GM18499 (cell line): Measurements from ENCODE around the gene AQP11.
A peak's percentile ranks its signal among the peaks of the same experiment; 100 is the strongest.
"Not testable (repeated sequence)": the region's sequence is repeated elsewhere in the genome, so short reads cannot be mapped to it uniquely, and the experiment has no call there.

ENCODE experiments used
- ATAC-seq: cut with Tn5 transposase; IDR thresholded peaks from one replicate; pipeline ENCODE4 v1.9.1; 2021; ENCODE audit warnings: moderate number of reproducible peaks; ENCODE audit not compliant: insufficient read depth, unreplicated experiment

AQP11 gene, protein sequence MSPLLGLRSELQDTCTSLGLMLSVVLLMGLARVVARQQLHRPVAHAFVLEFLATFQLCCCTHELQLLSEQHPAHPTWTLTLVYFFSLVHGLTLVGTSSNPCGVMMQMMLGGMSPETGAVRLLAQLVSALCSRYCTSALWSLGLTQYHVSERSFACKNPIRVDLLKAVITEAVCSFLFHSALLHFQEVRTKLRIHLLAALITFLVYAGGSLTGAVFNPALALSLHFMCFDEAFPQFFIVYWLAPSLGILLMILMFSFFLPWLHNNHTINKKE

DNA sequence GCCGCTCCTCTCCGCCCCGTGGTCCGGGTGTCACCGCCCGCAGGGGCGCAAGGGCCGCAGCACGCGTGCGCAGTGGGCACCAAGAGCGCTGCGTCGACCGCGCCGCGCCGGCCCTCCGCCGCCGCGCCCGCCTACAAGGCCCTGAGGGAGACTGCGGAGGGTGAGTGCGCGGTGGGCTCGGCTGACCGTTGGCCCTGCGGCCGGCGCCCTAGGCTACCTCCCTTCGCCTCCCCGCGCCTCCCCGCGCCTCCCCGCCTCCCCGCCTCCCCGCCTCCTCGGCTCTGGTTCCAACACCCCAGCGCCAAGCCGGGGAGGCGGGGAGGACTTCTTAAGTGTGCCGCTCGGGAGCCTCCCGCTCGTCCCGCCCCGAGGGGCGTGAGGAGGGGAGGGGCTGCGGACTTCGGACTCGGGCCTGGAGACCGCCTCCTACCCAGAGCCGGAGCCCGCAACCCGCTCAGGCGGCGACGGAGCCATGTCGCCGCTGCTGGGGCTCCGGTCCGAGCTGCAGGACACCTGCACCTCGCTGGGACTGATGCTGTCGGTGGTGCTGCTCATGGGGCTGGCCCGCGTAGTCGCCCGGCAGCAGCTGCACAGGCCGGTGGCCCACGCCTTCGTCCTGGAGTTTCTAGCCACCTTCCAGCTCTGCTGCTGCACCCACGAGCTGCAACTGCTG lies at the start of gene AQP11:
Gene AQP11, plus strand, starts transcription at position 433 of the 673 bp plus-strand sequence. Its CDS starts 40 bp downstream, at position 473.
- peak; percentile 50 for ATAC-seq

DNA sequence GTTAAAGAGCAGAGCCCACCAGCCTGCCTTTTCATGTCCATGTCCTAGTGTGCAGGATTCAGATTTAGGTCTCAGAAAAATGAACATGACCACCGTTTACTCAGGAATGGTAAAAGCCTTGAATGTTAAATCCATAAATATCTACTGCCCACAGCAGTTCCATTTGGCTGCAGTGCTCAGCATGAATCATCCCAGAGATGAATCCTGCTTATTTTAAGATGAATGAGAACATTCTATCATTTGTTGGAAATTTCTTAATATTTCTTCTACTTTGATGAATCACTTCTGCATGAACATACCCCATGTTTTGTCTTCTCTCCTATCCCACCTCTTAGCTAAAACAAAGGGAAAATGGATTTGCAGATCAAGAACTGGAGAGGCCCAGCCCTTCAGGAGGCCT lies 47.5 kb upstream of the AQP11 start:
- ATAC-seq: no peak

DNA sequence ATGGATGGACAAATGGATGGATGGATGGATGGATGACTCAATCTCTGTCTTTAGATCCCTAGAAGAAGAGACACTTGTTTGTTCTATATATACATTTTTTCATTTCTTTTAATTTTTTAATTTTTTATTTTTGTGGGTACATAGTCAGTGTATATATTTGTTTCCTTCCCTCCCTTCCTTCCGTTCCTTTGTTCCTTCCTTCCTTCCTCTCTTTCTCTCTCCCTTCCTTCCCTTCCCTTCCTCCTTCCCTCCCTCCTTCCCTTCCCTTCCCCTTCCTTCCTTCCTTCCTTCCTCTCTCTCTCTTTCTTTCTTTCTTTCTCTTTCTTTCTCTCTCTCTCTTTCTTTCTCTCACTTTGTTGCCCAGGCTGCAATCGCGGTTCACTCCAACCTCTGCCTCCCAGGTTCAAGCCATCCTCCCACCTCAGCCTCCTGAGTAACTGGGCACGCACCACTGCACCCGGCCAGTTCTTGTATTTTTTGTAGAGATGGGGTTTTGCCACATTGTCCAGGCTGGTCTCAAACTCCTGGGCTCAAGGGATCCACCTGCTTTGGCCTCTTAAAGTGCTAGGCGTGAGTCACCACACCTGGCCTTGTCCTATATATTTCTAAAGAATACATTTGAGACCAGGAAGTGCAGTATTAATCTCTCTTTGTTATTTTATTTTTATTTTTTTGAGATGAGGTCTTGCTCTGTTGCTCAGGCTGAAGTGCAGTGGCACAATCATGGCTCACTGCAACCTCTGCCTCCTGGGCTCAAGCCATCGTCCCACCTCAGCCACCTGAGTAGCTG lies 42.5 kb upstream of the AQP11 start:
- no peak for ATAC-seq

DNA sequence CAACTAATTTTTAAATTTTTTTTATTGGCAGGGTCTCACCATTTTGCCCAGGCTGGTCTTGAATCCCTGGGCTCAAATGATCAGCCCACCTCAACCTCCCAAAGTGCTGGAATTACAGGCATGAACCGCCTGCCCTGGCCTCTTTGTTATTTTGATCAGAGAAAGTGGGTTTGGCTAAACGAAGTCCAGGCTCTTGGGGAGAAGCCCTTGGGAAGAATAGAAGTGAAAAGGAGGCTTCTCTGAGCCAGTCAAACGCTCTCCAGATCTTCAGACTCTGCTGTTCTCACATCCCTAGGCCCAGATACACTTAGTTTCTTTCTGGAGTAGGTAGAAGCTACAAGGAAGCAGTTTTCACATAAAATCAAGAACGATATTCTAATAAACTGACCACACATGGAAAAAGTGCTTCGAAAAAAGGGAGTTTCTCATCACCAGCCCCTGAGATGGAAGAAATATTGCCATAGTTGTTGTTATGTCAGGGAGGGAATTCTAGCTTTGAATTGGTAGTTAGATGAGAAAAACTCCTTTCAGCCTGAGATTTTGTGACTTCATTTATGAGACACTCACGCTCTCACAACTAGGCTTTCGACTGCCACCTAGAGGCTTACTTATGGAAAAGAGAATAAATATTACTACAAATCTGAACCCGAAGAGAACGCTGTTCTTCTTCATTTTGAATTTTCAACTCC lies 41.7 kb upstream of the AQP11 start:
- ATAC-seq: no peak

DNA sequence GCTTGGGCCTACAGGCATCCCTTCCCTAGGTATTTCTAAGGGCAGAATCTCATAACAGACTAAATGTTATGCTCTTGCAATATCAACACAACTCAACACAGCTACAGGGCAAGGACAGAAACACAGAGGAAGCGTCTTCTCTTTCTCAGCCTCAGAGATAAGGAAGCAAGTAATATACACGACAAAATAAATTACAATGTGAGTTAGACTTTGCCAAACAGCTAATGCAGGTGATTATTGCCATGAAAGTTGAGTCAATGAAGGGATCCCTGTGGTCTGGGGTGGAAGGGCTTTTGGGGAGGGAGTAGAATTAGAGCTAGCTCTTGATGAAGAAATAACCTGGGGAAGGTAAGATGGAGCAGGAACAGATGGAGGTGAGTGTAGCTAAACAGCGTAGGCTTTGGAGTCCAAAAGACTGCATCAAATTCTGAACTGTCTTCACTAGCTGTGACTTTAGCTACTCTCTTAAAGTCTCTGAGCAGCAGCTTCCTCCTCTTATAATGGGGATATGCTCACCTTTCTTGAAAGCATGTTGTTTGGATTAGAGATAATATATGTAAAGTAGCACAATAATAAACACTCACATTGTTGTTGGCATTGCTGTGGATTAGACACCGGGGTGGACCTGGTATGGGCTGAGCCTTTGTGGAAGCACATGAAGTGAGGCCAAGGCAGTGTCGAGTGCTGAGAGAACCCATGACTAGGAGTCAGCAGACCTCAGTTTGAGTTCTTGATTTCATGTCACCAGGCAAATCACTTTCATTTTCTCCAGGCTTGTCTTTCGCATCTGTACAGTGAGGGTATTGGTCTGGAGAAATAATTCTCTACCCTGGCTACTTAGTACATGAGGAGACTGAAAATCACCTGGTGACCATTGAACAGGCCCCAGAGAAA lies 41.0 kb upstream of the AQP11 start:
- ATAC-seq: no peak

DNA sequence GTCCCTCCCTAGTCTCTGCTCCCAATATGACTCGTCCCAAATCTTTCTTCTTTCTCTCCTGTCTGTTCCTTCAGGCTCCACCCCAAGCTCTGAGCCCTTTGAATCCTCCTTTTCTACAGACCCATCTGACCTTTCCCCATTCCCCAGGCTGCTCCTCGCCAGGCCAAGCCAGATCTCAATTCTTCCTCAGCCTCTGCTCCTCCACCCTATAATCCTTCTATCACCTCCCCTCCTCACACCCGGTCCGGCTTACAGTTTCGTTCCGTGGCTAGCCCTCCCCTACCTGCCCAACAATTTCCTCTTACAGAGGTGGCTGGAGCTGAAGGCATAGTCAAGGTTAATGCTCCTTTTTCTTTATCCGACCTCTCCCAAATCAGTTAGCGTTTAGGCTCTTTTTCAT lies 38.3 kb upstream of the AQP11 start:
- not testable (repeated sequence) for ATAC-seq

DNA sequence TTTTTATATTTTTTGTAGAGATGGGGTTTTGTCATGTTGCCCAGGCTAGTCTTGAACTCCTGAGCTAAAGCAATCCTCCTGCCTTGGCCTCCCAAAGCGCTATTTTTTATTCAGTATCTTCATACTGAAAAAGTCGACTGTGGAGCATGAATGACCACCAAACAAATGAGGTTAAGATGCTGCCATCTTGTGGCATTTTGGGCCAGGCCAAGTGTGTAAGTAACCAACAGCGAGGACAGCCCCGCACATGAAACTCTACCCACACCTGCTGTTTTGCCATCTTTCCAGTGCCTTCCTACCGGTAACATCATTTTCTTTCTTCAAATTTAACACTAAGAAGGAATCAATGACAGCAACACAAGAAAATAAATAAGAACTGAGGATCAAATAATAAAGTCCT lies 32.2 kb upstream of the AQP11 start:
- no peak for ATAC-seq

DNA sequence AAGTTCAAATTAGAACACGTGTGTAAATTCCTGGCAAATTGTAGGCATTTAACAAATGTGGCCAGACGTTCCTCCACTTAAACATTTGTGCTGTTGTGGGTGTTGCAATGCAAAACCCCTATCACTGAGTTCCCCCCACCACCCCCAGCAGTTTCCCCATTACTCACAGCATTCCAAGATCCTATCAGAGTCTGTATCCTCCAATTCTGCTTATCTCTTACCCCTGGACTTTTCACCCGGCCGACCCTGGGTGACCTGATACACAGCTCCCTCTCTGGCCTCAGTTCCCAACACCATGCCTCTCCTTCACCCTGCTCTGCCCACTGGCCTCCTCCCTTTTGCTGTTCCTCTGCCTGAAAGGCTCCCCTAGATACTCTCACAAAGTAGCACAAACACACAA lies 31.4 kb upstream of the AQP11 start:
- no peak for ATAC-seq

DNA sequence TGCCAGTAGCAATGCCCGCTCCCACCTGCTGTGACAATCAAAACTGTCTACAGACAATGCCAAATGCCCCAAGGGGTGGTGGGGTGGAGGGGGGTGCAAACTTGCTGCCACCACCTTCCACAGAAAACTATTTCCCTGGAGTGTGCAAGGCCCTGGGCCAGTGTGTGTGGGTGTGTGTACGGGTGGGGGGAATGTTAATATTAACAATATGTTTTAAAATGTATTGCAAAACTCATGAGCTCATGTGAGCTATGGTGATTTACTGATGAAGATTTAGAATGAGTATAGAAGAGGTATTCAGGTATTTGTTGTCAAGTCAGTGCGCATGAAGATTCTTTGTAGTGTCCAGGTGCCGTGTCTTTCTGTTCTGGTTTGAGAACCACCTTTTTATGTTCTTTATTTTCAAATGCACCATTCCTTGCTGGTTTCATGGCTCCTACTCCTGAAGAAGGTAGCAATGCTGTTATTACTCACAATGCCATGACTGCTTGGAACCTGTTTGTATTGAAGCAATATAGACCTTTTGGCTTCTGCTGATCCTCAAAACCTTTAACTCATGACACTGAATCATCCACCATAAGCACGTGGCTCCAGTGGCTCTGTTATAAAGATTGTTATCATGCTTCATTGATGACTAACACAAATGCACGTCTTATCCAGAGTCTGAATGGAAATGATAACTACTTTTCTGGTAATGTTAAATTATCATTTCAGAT lies 29.9 kb upstream of the AQP11 start:
- no peak for ATAC-seq

DNA sequence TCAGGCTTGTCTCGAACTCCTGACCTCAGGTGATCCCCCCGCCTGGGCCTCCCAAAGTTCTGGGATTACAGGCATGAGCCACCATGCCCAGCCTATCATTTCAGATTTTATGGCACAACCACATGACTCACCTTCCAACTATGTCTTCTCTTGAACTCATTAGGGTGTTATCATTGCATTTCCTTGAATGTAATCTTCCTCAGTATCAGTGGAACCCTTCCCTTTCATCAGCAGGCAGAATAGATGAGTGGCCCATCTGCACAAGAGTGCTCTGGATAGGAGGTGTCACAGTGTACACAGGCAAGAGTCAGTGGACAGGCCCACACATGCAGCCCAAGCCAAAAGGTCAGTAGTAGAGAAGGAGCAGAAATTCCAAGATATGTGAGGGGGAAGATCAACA lies 29.1 kb upstream of the AQP11 start:
- ATAC-seq: no peak

DNA sequence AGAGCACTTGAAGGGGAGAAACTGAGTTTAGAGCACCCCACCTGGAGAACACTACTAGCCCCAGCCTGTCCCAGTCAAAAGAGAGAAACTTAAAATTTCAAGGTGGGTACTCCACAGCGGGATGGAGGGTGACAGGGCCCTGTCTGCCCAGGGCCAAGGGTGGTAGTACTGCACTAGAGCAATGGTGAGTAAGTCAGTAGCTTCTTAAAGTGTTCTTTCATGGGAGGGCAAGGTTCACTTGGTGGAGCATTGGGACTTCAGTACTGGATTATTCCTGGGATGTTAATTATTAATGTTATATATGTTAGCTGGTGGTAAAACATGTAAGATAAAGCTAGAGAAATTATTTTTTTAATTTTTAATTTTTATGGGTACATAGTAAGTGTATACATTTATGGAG lies 28.5 kb upstream of the AQP11 start:
- no peak for ATAC-seq

DNA sequence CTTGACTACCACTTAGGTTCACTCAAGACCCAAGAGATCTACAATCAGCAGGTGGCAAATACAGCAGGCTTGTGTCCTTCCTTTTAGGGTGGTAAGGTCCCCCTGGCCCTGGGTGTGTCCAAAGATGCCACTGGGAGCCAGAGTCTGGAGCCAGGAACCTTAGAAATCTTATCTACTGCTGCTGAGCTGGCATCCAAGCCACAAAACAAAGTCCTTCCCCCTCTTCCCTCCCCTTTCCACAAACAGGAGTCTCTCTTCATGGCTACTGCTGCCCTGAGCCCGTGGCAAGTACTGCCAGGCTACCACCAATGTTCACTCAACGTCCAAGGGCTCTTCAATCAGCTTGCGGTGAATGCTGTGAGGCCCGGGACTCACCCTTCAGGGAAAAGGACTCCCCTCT lies 21.4 kb upstream of the AQP11 start:
- ATAC-seq: no peak

DNA sequence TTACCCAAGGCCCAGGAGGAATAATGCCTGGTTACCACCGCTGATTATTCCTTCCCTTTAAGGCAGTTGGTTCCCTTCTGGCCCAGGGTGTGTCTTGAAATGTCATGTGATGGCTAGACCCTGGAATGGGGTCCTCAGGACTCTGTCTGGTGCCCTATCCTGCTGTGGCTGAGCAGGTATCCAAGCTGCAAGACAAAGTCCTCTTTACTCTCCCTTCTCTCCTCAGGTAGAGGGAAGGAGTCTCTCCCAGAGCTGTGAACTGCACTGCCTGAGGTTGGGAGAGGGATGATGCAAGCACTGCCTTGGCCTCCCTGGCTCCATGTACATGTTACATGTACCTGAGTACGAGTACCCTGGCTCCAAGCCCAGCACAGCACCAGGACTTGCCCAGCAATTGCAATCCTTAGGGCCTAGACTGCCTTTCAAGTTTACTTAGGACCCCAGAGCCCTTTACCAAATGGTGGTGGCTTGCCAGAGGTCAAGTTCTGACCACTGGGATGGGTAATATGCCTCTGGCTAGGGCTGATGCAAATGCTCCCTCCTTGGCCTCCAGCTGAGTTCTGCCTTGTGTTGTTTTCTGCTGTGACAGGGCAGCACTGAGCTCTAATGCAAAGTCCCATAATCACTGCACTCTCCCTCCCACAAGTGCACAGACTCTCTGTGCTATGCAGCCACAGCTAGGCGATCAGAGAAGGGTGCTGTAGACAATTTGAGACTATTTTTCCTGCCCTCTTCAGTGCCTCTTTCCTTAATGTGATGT lies 20.7 kb upstream of the AQP11 start:
- no peak for ATAC-seq

DNA sequence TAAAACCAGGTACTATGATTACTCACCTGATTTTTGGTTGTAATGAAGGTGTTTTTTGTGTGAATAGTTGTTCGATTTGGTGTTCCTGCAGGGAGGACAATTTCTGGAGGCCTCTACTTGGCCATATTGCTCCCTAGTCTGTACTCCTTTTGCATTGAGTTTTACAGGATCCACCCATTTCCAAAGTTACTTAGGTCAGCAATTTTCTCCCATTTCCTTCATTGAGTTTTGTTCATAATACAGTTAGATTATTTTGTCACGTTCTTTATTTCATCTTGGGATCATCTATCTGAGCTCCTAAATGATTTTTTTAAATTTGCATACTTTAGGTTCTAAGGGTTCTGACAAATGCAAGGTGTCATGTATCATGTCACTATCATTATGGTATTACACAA lies 20.1 kb upstream of the AQP11 start:
- ATAC-seq: no peak

DNA sequence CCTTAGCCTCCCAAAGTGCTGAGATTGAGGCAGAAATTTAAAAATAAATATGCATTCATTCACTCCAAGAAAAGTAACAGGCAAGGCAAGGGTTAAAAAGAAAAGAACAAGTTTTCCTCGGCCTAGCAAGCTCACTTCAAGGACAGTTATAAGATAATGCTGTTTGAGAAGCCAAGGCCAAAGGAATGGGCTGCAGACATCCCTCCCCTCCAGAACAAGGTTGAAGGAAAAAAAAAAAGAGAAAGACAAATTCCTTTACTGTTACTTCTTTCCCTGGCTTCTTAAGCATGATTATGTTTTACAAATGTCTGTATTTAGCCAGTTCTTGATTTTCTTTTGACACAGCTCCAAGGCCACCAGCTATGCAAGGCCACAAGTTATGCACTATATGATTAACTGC lies 18.9 kb upstream of the AQP11 start:
- ATAC-seq: not testable (repeated sequence)

DNA sequence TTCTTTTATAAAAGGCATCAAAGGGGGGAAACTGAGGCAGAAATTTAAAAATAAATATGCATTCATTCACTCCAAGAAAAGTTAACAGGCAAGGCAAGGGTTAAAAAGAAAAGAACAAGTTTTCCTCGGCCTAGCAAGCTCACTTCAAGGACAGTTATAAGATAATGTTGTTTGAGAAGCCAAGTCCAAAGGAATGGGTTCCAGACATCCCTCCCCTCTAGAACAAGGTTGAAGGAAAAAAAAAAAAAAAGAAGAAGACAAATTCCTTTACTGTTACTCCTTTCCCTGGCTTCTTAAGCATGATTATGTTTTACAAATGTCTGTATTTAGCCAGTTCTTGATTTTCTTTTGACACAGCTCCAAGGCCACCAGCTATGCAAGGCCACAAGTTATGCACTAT lies 14.3 kb upstream of the AQP11 start:
- not testable (repeated sequence) for ATAC-seq

DNA sequence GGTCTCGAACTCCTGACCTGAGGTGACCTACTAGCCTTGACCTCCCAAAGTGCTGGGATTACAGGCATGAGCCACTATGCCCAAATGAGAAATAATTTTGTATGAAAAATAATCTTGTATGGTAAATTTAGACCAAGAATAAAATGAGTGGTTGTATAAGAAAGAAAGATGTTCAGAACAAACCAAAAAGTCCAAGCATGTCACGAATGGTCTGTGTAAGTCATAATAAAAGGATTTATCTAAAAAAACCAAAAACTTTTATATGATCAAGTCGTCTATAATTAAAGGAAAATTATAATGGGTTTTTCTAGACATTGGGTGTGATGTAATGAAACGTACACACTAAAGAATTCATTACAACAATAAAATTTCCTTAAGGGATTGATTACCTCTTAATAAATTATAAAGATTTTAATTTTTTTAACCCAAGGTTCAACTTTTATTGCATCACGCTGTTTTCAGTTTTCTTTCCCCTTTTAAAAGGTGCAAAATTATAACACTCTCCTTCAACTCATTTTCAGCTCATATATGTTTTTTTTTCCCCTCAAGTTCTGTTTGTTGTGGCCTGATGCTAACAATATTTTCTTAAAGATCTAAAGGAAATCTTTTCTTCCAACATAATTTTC lies 8.9 kb upstream of the AQP11 start:
- ATAC-seq: no peak

DNA sequence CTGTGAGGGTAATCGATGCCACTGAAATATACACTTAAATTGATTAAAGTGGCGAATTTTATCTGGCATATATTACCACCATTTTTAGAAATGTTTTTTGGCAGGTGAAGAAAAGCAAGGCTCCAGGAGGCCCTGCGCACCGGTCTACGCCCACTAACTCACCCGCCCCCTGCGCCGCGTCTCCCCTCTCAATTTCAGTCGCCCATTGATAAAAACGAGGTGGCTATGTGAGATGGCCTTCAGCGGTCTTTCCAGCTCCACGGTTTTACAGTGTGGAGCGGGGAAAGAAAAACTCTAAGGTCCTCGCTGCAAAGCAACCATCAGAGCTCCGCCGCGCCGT lies 602 bp upstream of the AQP11 start:
- ATAC-seq: peak; percentile 10
